HG03135 (cell line): ENCODE measurements around the gene PDE4B.
"Not testable (repeated sequence)": the region's sequence is repeated elsewhere in the genome, so short reads cannot be mapped to it uniquely, and the experiment has no call there.

Source experiments
- ATAC-seq: cut with Tn5 transposase; IDR thresholded peaks from one replicate; pipeline ENCODE4 v1.9.1; 2021; ENCODE audit warnings: mild to moderate bottlenecking, moderate library complexity; ENCODE audit not compliant: unreplicated experiment

Gene PDE4B

GRCh38 chr1:65990161-65990560 lies 197.5 kb downstream of the PDE4B start:
- ATAC-seq, result no peak

GRCh38 chr1:65991694-65992093 lies 199.0 kb downstream of the PDE4B start:
- no peak for ATAC-seq

GRCh38 chr1:65992165-65992821 lies 199.6 kb downstream of the PDE4B start:
- no peak for ATAC-seq

DNA sequence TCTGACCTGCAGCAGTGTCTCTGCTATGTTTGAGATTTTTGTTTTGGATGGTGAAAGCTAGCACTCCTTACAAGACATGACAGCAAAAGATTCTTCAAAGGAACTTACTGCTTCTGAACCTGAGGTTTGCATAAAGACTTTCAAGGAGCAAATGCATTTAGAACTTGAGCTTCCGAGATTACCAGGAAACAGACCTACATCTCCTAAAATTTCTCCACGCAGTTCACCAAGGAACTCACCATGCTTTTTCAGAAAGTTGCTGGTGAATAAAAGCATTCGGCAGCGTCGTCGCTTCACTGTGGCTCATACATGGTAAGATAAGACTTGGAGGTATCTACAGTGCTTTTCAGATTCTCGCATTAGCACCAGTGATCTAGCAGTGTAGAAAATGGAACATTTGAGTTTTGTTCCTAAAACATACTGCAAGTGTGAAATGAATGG lies 200.2 kb downstream of the PDE4B start:
- no peak for ATAC-seq

DNA sequence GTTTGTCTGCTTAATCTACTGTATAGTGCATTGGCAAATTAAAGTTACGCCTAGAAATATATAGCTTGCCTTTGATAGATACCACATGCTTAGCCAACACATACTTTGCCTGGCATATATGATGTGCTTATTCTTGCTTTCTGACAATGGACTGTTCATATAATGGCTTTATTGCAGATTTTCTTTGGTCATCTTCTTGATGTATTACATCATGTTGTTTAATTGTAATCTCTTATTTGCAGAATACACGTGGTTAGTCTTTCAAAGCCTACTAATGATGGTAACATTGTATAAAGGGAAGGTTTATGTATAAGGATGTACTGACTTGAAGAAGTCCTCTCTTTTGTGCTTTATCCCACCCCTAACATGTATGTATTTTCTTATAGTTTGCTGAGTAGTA lies 201.5 kb downstream of the PDE4B start:
- no peak for ATAC-seq

GRCh38 chr1:65995336-65995735 lies 202.6 kb downstream of the PDE4B start:
- ATAC-seq, result no peak

GRCh38 chr1:65995928-65996327 lies 203.2 kb downstream of the PDE4B start:
- no peak for ATAC-seq

DNA sequence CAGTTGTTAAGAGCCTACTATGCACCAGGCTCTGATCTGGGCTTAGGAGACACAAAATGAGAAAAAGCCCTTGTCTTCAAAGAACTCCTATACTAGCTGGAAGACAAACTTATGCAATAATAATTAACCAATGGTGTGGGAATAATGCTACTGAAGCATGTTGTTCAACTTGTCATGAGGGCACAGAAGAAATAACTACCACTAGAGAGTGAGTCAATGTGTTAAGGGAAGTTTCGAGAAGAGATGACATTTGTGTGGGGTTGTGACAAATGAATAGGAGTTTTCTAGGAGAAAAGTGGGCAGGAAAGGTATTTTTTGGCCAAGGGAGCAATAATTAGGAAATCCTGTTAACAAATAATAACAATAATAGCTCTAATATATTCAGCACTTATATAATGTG lies 205.0 kb downstream of the PDE4B start:
- ATAC-seq, result no peak

- no peak for ATAC-seq
Measured at GRCh38 chr1:65998763-65999583, 206.3 kb downstream of the PDE4B start.

DNA sequence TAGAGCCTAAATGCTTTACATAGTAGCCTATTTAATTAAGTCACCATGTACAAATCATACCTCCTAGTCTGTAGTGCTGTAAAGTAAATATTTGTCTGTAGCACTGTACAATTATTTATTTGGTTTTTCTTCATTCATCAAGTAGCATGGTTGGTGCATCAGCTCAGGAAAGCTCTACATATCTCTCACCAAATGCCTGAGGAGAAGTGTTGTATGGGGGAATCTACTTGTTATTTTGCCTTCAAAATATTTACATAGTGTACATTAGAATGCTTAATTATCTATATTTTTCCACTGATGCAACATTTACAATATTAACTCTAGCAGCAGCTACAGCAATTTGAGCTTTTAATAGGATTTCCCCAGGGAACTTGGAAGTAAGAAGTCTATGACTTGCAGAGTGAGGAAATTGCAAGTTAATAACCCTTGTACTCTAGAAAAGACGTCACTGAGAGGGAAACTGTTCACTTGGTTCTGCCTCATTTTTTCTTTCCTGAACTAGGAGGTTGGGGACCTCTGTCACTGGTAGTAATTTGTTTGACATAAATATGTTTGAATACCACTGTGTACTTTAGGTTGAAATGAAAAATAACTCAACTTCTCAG lies 207.4 kb downstream of the PDE4B start:
- ATAC-seq, result no peak

DNA sequence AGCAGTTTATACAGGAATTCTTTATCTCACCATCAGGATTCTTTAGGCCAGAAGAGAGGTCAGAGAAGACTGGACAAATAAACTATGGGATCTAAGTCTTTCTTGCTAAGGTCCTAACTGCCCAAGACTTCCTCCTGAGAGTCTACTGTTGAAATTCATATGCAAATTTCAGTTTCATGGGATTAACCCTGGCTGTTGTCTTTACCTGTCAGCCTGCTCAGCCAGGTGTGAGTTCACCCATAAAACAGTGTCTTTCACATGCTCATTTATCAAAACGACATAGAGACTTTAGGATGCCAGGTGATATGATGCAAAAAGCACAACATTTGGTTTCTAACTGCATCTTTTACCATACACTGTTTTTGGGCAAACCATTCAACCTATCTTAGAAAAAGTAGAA lies 211.0 kb downstream of the PDE4B start:
- ATAC-seq, result no peak

GRCh38 chr1:66006534-66006933 lies 213.8 kb downstream of the PDE4B start:
- not testable (repeated sequence) for ATAC-seq

- ATAC-seq, result no peak
Measured at GRCh38 chr1:66012106-66012784, 219.6 kb downstream of the PDE4B start.

- ATAC-seq, result no peak
Measured at GRCh38 chr1:66013371-66013770, 220.7 kb downstream of the PDE4B start.

- no peak for ATAC-seq
Measured at GRCh38 chr1:66022904-66023620, 230.4 kb downstream of the PDE4B start.

DNA sequence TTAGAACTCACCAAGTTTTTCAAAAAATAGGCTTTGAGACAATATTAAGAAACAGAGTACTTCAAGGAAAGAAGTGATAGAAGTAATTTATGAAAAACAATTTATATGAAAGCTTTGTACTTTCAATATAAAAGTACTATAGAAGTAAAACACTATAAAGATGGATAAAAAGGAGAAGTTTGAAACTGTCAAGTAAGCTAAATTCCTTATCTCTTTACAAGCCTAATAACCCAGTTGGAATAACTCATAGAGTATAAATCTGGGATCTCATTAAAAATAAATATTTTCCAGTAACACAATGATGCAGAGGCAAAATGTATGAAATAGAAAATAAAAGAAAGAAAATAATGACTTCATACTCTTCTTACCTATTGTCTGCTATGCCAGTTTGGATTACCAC lies 232.5 kb downstream of the PDE4B start:
- no peak for ATAC-seq

GRCh38 chr1:66028035-66028434 lies 235.3 kb downstream of the PDE4B start:
- no peak for ATAC-seq

DNA sequence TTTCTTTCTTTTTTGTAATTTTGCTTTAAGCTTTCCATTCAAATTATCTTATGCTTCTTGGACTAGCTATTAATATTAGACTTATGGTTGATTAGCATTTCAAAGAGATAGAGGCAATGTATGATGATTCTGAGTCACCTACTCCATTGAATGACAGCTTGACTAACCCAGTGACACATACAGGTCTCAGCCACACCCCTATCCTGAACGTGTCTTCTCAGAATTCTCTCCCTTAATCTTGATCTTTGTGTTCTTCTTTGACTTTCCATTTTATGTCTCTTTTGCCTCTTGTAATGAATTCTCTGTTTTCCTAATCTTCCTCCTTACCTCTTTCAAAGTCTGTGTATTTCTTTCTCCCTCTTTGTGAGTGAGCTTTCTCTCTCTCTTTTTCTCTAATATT lies 241.1 kb downstream of the PDE4B start:
- ATAC-seq, result no peak

GRCh38 chr1:66035616-66036245 lies 243.0 kb downstream of the PDE4B start:
- no peak for ATAC-seq

DNA sequence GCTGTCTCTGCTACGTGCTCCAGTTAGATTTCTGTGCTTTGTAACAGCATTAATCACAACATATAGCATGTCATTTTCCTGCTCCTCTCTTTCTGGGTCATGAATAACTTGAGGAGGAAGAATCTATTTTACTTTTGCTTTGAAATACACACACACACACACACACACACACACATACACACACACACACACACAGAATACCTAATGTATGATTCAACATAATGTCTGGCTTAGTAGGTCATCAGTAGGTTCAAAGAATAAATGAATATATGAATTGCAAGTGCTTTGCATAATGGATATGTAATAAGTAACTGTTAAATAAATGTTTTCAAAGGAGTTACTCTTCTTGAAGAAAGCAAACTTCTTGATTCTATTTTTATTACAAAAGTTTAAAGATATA lies 249.0 kb downstream of the PDE4B start:
- no peak for ATAC-seq
